Natural killer cell (primary cell): ENCODE measurements around the gene BCL2. TPM values are rescaled to one million over a fixed set of nuclear protein-coding genes. Genes with fewer than 3 reads are reported as not detected.

ENCODE experiments used
- ATAC-seq, 3 donors: fragments of 150-1000 bp in 2 of 3; fragments of 200-7000 bp in 1 of 3; cut with Tn5 transposase; 1 replicate in 1 of 3; 2 replicates in 2 of 3; pipeline ENCODE4 v1.10.0; 2021; ENCODE audit warnings: mild to moderate bottlenecking in 2 of 3, moderate library complexity in 2 of 3
- DNase-seq, 2 donors: peaks; one replicate each; pipeline versions ENCODE4 v3.0.0 to v3.0.0-alpha.2; 2013 to 2021; ENCODE audit warnings: mixed read lengths in 1 of 2
- H3K27ac ChIP-seq: one replicate; pipeline ENCODE4 v1.5.1; 2013; ENCODE audit warnings: mild to moderate bottlenecking, low read length
- H3K27me3 ChIP-seq: one replicate; pipeline ENCODE4 v1.6.1; 2013; ENCODE audit warnings: low read length; ENCODE audit not compliant: control insufficient read depth, insufficient read depth
- H3K36me3 ChIP-seq: one replicate; pipeline ENCODE4 v1.6.1; 2013; ENCODE audit warnings: low read length; ENCODE audit not compliant: control insufficient read depth, insufficient read depth
- H3K4me1 ChIP-seq: one replicate; pipeline ENCODE4 v1.6.1; 2013; ENCODE audit warnings: low read length; ENCODE audit not compliant: control insufficient read depth, insufficient read depth
- H3K4me3 ChIP-seq: one replicate; pipeline ENCODE4 v1.5.1; 2013; ENCODE audit warnings: low read length
- H3K9me3 ChIP-seq: one replicate; pipeline ENCODE4 v1.6.1; 2013; ENCODE audit warnings: low read length; ENCODE audit not compliant: control insufficient read depth, insufficient read depth
- H3K27ac Mint-ChIP-seq, 2 donors: one replicate each; pipeline ENCODE4 v1.8.0; 2022; ENCODE audit warnings: mild to moderate bottlenecking in 2 of 2, mixed read lengths in 2 of 2, moderate library complexity in 1 of 2
- H3K27me3 Mint-ChIP-seq, 2 donors: one replicate each; pipeline ENCODE4 v1.8.0; 2022; ENCODE audit warnings: low read depth in 2 of 2, mixed read lengths in 2 of 2
- H3K36me3 Mint-ChIP-seq: one replicate; pipeline ENCODE4 v1.8.0; 2022; ENCODE audit warnings: mixed read lengths
- H3K4me1 Mint-ChIP-seq, 2 donors: one replicate each; pipeline ENCODE4 v1.8.0; 2022; ENCODE audit warnings: mixed read lengths in 2 of 2
- H3K4me3 Mint-ChIP-seq: one replicate; pipeline ENCODE4 v1.8.0; 2022; ENCODE audit warnings: mild to moderate bottlenecking, moderate library complexity, mixed read lengths
- H3K9me3 Mint-ChIP-seq, 2 donors: one replicate each; pipeline ENCODE4 v1.8.0; 2022; ENCODE audit warnings: mixed read lengths in 2 of 2
- CTCF ChIP-seq: fragments of 200-600 bp; IDR thresholded peaks from one replicate; pipeline ENCODE4 v1.8.0; 2022; ENCODE audit warnings: antibody characterized with exemption
- WGBS: methylation state at CpG from one replicate; pipeline ENCODE4 v1.1.7; 2013; ENCODE audit warnings: missing lambda C conversion rate; ENCODE audit not compliant: insufficient coverage; 5-methylcytosine and 5-hydroxymethylcytosine counted together
- intact Hi-C: fragments of 100-400 bp; cut with micrococcal nuclease; formaldehyde crosslinking; loops from one replicate; pipeline ENCODE4 v1.14.2; 2022
- total RNA-seq, 4 donors: library from RNA; stranded (reverse); fragments of 120-200 nt in 1 of 4; gene quantifications; one replicate each; pipeline versions ENCODE4 v1.2.3 to v1.2.4, GENCODE V29; 2013 to 2022

BCL2 gene
- total RNA-seq, 3 donors from 2014 or later (not counting 1 experiment from before 2014, with no cell fraction given): 28.2 to 64.2 (median 33.4) TPM

GRCh38 chr18:63287691-63288220 is 31.8 kb downstream of the BCL2 start:
- Mint-ChIP-seq H3K9me3 (no peaks in the 10 kb centered on the region), H3K27me3 (no peaks in the 10 kb centered on the region), H3K4me3 (no peak overlapping the region), H3K36me3 (no peaks in the 10 kb centered on the region), H3K4me1 (peaks cover 0 to 13% of the 10 kb centered on the region in 2 donors), H3K27ac (no peak overlapping the region)
- 67% methylated on average over 1 of the region's 1 CpG for WGBS
- ATAC-seq: no peak
- Histone ChIP-seq H3K9me3 (no peaks in the 10 kb centered on the region), H3K27ac (peak overlapping the region; percentile 14), H3K27me3 (no peaks in the 10 kb centered on the region), H3K36me3 (peaks cover 2% of the 10 kb centered on the region), H3K4me1 (peaks cover 47% of the 10 kb centered on the region), H3K4me3 (no peak overlapping the region)
- DNase-seq: no peak
- TF ChIP-seq CTCF: no peak
- intact Hi-C loops: no loop called here

GRCh38 chr18:63286926-63287325 is 32.6 kb downstream of the BCL2 start:
- H3K4me1 ChIP-seq: peaks cover 38% of the 10 kb centered on the region
- H3K36me3 ChIP-seq: peaks cover 2% of the 10 kb centered on the region
- H3K4me3 Mint-ChIP-seq: no peak overlapping the region
- no peaks in the 10 kb centered on the region for H3K27me3 Mint-ChIP-seq
- H3K27ac Mint-ChIP-seq: no peak overlapping the region
- ATAC-seq: no peak
- 77% methylated on average over 4 of the region's 4 CpGs for WGBS
- H3K4me3 ChIP-seq: no peak overlapping the region
- H3K27ac ChIP-seq: peak overlapping the region; percentile 14
- intact Hi-C loops: no loop called here
- H3K27me3 ChIP-seq: no peaks in the 10 kb centered on the region
- H3K36me3 Mint-ChIP-seq: no peaks in the 10 kb centered on the region
- H3K9me3 ChIP-seq: no peaks in the 10 kb centered on the region
- peaks cover 0 to 13% of the 10 kb centered on the region in 2 donors for H3K4me1 Mint-ChIP-seq
- no peaks in the 10 kb centered on the region for H3K9me3 Mint-ChIP-seq
- TF ChIP-seq CTCF: no peak
- no peak for DNase-seq

GRCh38 chr18:63284827-63285733 is 34.5 kb downstream of the BCL2 start:
- Mint-ChIP-seq H3K36me3 (peaks cover 7% of the 10 kb centered on the region), H3K27me3 (no peaks in the 10 kb centered on the region), H3K27ac (no peak overlapping the region), H3K4me1 (peaks cover 6 to 13% of the 10 kb centered on the region in 2 donors), H3K4me3 (no peak overlapping the region), H3K9me3 (no peaks in the 10 kb centered on the region)
- Histone ChIP-seq H3K4me3 (no peak overlapping the region), H3K9me3 (no peaks in the 10 kb centered on the region), H3K27me3 (no peaks in the 10 kb centered on the region), H3K27ac (peak overlapping the region; percentile 60), H3K4me1 (peaks cover 25% of the 10 kb centered on the region), H3K36me3 (peaks cover 10% of the 10 kb centered on the region)
- DNase-seq (no peak), ATAC-seq (no peak)
- 86% methylated on average over 14 of the region's 14 CpGs for WGBS
- no peak for TF ChIP-seq CTCF
- intact Hi-C loops: no loop called here
